ENCODE measurements around the gene HMG20B.
"Not testable (repeated sequence)": the region's sequence is repeated elsewhere in the genome, so short reads cannot be mapped to it uniquely, and the experiment has no call there.

The HMG20B gene

DNA sequence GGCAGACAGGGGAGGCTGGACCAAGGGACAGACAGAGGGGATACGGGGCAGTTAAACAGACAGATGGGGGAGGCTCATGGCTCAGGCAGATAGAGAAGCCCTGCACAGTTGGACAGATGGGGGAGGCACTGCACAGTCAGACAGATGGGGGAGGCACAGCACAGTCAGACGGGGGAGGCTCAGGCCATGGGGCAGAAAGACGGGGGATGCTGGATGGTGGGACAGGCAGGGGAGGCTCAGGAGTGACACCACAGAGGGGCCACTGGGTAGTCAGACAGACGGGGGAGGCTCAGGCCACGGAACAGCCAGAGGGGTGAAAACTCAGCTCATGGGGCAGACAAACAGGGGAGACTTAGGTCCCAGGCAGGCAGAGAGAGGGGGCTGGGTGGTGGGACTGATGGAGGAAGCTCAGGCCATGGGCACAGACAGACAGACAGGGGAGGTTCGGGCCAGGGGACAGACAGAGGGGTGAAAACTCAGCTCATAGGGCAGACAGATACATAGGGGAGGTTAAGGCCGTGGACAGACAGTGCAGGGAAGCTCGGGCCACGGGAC lies 16.2 kb upstream of the HMG20B start:
- no peak for DNase-seq (ENCODE audit: low spot score)

DNA sequence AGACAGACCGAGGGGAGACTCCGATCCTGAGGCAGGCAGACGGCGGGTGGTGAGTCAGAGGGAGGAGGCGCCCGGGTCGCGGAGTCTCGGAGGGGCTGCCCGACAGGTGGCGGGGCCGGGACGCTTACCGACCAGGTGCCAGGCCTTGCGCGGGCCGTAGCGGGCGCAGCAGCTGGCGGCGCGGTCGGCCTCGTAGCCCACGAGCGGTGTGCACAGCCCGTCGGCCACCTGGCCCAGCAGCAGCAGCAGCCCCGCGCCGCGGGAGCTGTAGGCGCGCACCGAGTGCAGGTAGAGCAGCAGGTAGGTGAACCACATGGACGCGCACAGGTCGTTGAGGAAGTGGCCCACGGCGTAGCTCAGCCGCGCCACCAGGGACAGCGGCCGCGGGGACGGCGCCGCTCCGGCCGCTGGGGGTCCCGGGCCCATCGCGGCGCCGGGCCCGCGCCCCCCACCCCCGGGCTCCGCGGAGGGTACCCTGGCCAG lies 15.7 kb upstream of the HMG20B start:
- DNase-seq (ENCODE audit: low spot score), result no peak

DNA sequence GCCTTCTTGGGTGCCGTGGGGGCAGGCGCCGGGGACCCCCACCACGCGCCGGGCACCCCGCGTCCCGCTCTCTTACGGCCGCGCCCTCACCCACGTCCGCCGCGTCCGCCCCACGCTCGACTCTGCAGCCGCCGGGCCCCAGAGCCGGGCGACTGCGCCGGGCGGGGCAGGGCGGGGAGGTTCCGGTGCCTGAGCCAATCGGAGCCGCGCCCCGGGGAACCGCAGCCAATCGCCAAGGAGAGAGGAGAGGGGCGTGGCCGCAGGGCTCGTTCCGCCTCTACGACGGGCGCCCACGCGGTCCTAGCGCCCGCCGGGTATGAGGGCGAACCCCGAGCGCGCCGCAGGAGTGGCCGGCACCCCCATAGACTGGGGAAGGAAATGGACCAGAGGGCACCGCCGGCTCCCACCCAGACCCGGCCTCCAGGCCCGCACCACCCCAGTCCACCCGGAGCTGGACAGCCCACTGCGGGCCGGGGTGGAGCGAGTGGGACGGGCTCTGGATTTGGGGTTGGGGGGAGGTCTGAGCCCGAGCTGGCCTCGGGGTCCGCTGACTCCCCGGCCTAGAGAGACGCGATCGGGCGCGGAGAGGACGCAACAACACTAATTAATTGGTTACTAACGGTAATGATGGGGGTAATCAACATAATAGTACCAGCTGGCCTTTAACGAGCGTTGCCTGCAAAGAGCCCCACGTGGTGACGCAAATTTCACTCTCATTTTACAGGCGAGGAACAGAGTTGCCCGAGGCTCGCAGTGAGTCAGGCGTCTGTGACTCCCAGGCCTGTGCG lies 15.1 kb upstream of the HMG20B start, which contains the start of gene MFSD12:
MFSD12 (minus strand) TSS at position 126 of the 788 bp plus-strand sequence. CDS start 183 bp downstream, outside the sequence.
- peak; percentile 95 for DNase-seq (ENCODE audit: low spot score)

DNA sequence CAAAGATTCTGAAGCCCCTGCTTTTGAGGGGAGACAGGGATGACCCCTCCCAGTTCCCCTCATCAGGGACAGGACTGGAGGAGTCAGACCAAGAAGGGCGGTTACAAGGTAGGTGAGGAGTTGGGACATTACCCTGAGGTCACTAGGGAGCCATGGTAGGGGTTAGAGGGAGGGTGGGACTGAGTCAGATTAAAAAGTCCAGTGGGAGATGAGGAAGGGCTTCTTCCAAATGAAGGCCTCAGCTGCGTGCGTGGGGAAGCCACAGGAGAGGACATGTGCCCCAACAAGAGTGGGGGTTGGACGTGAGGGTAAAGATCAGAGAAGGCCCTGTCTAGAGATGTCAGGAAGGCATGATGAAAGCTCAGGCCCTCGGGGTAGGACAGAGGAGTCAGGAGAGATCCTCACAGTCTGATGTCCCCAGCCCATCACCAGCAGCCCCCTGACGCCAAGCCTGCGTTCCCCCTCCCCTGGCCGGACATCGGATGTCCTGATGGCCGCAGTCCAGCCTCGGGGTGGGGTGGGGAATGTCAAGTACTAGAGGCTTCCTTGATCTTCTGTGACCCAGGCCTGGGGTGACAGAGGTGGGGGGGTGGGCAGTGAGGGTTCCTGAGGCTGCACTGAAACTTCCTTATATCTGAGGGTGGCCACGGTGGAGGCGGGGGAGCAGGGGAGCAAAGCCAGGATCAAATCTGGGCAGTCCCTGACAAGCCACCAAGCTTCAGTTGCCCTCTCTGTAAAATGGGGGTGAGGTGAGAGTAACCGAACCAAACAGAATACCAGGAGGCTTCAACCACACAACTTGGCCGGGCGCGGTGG lies 8.8 kb upstream of the HMG20B start:
- no peak for DNase-seq (ENCODE audit: low spot score)

DNA sequence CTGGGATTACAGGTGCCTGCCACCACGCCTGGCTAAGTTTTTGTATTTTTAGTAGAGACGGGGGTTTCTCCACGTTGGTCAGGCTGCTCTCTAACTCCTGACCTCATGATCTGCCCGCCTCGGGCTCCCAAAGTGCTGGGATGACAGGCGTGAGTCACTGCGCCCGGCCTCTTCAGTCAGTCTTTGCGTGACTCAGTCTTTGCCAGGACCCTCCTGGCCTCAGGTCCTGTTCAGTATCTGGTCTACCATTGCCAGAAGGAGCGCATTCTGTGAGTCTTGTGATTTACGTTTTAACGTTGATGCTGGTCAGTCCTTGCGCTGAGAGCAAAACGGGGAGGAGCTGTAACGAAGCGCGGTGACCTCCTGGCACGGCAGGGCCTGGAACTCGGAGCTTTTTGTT lies 7.6 kb upstream of the HMG20B start:
- DNase-seq (ENCODE audit: low spot score), result no peak

DNA sequence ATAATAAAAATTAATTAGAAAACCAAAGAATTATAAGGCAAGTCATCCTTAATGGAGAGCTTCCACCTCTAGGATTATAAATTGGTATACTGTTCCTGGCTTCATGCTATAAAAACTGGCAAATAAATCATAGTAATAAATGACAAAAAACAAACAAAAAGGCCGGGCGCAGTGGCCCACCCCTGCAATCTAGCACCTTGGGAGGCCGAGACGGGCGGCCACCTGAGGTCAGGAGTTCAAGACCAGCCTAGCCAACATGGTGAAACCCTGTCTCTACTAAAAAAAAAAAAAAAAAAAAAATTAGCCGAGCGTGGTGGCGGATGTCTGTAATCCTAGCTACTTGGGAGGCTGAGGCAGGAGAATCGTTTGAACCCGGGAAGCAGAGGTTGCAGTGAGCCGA lies 2.7 kb upstream of the HMG20B start:
- not testable (repeated sequence) for DNase-seq (ENCODE audit: low spot score)

DNA sequence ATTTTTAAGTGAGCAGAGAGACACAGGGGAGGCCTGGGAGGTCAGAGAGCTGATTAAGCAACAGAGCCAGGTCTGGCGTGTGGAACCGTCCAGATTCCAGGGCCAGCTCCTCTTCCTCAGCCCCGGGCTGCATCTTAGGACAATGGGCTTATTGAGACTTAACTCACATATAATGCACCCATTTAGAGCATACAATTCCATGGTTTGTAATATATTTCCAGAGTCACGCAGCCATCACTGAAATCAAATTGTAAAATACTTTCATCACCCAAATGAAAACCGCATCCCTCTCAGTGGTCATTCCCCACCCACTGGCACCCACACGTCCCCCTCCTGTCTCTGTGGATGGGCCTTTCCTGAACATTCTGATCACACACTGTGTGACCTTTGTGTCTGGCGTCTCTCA lies 2.1 kb upstream of the HMG20B start:
- peak; percentile 83 for DNase-seq (ENCODE audit: low spot score)

DNA sequence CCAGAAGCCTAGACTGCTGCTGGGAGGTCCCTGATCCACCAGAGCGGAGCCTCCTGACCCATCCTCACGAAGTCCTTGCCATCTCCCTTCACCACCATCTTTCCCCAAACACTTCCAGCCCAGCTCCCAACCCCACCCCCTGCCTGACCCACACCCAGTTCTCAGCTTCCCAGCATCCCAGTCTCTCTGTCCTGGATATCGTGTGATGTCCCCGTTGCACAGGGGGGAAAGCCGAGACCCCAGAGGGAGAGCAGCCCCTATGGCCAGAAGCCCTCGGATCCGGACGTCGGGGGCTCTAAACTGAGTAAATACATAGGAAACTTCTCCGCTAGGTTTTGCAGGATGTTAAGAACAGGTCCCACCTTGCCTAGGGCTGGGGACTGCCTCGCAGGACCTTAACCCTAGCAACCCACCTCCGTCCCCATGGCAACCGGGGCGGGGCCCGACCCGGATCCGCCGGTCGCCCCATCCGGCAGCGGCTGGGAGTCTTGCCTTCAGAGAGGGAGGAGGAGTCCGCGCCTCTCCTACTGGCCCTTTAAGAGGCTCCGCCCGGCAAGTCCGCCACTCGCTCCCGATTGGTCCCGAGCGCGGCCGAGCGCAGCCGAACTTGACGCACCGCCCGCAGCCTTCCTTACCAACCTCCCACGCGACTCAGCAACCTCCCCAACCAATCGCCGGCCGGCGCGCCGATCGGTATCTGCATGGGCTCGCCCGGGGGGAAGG lies 451 bp upstream of the HMG20B start:
- DNase-seq (ENCODE audit: low spot score), result peak; percentile 100

DNA sequence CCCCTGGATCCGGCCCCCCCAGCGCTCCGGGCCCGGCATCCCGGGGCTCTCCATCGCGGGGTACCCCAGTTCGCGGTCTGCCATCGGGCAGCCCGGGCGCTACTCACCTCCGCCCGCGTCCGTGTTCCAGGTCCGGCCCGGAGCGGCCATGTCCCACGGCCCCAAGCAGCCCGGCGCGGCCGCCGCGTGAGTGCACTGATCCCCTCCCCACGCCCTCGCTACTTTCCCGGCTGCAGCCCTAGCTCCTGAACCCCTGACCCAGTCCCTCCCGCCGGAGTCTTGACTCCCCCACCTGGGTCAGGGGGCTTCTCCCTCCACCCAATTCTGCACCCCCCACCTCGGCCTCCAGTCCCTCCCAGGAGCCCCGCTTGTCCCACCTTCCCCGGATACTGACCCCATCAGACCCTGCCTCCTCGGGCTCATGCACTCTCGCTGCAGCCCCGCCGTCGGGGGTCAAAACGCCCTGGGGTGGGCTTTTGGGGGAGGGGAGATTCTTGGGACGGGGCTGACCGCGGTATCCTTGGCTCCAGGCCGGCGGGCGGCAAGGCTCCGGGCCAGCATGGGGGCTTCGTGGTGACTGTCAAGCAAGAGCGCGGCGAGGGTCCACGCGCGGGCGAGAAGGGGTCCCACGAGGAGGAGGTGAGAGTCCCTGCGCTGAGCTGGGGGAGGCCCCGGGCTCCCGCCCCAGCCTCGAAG lies 566 bp downstream of the HMG20B start:
- DNase-seq (ENCODE audit: low spot score), result no peak

DNA sequence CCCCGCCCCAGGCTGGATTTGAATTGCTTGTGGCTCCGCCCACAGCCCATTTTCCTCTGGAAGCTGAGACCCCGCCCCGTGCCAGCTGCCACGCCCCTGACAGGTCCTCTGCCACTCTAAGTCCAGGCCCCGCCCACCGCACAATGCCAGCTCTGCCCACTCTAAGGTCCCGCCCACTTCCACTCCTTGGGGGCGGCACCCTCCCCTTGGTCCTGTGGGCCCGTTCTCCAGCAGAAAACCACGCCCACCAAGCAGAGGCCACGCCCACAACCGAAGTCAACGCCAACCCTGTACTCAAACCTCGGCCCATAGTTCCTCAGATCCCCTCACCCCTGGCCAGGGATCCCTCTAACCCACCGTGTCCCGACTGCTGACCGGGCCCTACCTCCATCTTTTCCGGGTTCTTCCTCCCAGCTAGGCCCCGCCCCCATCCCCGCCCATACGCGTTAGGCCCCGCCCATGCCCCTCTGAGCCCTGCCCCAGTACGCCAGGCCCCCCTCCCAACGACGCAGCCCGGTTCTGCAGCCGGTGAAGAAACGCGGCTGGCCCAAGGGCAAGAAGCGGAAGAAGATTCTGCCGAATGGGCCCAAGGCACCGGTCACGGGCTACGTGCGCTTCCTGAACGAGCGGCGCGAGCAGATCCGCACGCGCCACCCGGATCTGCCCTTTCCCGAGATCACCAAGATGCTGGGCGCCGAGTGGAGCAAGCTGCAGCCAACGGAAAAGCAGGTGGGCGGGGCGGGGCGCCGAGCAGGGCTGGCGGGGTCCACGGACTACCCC lies 1.3 kb downstream of the HMG20B start:
- peak; percentile 80 for DNase-seq (ENCODE audit: low spot score)

DNA sequence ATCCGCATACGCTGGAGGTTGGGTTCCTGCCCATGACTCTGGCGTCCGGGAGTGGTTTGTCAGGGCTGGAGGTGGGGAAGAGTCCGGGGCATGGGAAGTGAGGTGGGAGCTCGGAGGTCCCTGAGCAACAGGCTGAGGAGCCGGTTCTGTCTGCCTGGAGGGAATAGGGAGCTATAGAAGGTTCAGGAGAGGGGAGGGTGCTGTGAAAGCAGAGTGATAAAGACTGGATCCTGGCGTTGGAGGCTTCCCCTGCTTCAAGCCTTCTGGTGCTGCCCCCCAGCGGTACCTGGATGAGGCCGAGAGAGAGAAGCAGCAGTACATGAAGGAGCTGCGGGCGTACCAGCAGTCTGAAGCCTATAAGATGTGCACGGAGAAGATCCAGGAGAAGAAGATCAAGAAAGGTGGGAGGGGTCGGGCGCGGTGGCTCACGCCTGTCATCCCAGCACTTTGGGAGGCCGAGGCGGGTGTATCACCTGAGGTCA lies 2.6 kb downstream of the HMG20B start:
- DNase-seq (ENCODE audit: low spot score), result peak; percentile 45

DNA sequence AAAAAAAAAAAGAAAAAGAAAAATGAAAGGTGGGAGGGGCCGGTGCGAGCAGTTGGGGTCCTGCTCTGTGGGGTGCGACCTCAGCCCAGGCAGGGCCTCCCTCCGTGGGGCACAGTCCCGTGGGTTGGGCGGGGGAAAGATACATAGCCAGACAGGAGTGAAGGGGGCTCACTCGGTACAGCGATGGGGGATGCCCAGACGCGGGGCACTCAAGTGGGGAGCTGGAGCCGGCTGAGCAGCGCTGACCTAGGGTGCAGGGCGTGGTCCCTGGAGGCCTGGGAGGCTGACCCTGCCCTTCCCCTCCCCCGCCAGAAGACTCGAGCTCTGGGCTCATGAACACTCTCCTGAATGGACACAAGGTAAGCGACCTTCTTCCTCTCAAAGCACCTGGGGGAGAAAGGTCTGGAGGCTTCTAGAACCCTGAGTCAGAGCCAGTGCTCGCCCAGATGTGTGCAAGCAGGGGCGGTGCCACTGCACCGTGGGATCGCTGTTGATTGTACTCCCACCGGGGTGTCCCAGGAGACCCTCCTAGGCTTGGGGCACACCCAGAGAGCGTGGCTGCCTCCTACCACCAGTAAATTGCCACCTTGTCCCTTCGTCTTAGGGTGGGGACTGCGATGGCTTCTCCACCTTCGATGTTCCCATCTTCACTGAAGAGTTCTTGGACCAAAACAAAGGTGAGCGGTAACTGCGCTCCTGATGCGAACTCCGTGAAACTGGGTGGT lies 3.4 kb downstream of the HMG20B start:
- DNase-seq (ENCODE audit: low spot score), result no peak

DNA sequence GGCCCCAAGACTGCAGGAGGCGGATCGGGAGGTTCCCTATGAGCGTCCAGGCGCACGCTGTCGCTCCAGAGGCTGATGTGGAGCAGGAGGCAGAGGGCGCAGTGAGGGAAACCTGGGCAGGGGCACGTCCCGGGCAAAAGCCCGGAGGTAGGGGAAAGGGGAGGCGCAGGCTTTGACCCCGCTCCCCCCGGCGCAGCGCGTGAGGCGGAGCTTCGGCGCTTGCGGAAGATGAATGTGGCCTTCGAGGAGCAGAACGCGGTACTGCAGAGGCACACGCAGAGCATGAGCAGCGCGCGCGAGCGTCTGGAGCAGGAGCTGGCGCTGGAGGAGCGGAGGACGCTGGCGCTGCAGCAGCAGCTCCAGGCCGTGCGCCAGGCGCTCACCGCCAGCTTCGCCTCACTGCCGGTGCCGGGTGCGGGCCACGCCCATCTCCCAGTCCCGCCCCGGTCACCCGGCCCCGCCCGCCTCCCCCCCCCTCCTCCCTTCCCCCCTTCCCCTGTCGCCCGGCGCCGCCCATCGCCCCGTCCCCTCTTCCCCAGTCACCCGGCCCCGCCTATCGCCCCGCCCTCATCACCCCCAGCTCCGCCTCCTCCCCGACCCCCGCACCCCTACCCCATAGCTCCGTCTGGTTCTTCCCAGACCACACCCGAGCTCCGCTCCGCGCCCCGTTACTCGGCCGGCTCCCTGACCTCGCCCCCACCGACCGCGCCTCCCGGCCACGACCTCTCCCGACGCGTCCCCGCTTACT lies 4.1 kb downstream of the HMG20B start:
- DNase-seq (ENCODE audit: low spot score), result peak; percentile 72

DNA sequence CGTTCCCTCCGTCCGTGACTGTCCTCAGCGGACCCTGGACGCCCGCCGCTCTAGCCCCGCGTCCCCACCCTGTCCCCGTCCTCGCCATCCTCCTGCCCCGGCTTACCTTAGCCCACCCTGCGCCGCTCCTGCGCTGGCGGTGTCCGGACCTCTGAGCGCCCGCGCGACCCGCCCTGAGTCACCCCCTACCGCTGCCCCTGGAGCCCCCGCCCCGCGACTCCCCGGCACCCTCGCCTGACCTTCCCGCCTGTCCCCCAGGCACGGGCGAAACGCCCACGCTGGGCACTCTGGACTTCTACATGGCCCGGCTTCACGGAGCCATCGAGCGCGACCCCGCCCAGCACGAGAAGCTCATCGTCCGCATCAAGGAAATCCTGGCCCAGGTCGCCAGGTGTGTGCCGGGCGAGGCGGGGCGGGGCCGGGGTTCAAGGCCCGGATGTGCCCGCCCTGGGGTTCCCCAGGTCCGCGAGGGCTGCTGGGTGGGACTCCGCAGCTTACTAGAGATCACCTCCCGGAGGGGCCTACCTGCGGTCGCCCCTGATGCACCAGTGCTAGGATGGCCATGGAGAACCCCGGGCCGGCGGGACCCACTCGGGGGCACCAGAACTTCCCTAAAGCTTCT lies 5.1 kb downstream of the HMG20B start:
- DNase-seq (ENCODE audit: low spot score), result no peak

DNA sequence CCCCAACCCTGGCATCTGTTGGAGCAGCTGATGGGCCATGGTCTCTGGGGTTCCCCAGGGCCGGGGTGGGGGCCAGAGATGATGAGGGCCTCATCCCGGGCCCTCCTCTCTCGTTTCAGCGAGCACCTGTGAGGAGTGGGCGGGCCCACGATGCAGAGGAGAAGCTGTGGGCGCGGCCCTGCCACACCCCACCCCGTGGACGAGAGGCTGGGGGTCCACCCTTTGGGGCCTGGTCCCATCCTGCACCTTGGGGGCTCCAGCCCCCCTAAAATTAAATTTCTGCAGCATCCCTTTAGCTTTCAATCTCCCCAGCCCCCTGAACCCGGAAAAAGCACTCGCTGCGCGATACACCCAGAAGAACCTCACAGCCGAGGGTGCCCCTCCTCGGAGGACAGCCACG lies 5.6 kb downstream of the HMG20B start:
- DNase-seq (ENCODE audit: low spot score), result no peak

DNA sequence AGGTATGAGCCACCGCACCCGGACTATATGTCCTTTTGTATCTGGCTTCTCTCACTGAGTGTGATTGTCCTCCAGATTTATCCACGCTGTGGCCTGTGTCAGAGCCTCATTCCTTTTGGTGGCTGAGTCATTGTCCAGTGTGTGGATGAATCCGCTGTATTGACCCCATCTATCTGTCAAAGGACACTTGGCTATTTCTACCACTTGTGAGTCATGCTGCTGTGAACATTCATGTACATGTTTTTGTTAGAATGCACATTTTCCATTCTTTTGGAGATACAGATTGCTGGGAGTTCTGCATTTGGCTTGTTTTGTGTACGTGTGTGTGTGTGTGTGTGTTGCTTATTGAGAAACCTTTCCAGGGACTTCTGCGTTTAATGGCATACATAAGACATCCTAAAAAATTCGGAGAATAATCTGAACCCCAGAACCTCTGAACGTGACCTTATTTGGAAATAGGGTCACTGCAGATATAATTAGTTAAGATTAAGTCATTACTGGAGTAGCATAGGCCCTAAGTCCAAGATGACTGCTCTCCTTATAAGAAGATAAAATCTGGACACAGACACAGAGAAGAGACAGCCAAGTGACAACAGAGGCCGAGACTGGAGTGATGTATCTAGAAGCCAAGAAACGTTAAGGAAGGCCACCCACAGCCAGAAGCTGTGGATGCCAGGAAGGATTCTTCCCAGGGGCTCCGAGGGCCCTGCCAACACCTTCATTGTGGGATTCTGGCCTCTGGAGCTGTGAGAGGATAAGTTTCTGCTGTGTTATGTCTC lies 7.6 kb downstream of the HMG20B start:
- DNase-seq (ENCODE audit: low spot score), result no peak

DNA sequence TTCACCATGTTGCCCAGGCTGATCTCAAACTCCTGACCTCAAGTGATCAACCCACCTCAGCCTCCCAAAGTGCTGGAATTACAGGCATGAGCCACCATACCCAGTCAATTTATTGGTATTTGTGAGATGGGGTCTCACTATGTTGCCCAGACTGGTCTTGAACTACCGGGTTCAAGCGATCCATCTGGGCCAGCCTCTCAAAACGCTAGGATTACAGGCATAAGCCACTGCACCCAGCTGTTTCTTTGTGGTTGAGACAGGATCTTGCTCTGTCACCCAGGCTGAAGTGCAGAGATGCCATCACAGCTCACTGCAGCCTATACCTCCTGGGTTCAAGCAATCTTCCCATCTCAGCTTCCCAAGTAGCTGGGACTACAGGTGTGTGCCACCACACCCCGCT lies 9.0 kb downstream of the HMG20B start:
- not testable (repeated sequence) for DNase-seq (ENCODE audit: low spot score)
